HG03521 (cell line): ENCODE data around the gene CAMLG.

Source experiments
- ATAC-seq: cut with Tn5 transposase; IDR thresholded peaks from one replicate; pipeline ENCODE4 v1.9.1; 2021; ENCODE audit warnings: mild to moderate bottlenecking, moderate library complexity; ENCODE audit not compliant: unreplicated experiment

The CAMLG gene

GRCh38 chr5:134772461-134773125 lies 34.2 kb downstream of the CAMLG start:
- no peak for ATAC-seq

GRCh38 chr5:134777366-134777765 lies 39.0 kb downstream of the CAMLG start:
- no peak for ATAC-seq

GRCh38 chr5:134784241-134784920 lies 46.0 kb downstream of the CAMLG start:
- ATAC-seq = no peak

- ATAC-seq = no peak
Measured at GRCh38 chr5:134784946-134785620, 46.7 kb downstream of the CAMLG start.

- no peak for ATAC-seq
Measured at GRCh38 chr5:134787692-134788091, 49.3 kb downstream of the CAMLG start.

- no peak for ATAC-seq
Measured at GRCh38 chr5:134791580-134791979, 53.2 kb downstream of the CAMLG start.

GRCh38 chr5:134792286-134792685 lies 53.9 kb downstream of the CAMLG start:
- no peak for ATAC-seq

GRCh38 chr5:134793111-134793510 lies 54.8 kb downstream of the CAMLG start:
- ATAC-seq = no peak

GRCh38 chr5:134794082-134794481 lies 55.7 kb downstream of the CAMLG start:
- ATAC-seq = no peak

GRCh38 chr5:134794819-134795218 lies 56.5 kb downstream of the CAMLG start:
- ATAC-seq = no peak

GRCh38 chr5:134798468-134798867 lies 60.1 kb downstream of the CAMLG start:
- ATAC-seq = no peak
